Upper lobe of right lung (tissue), 1 donor: ENCODE results near the gene CPN2. TPM values are rescaled to one million over a fixed set of nuclear protein-coding genes. Genes with fewer than 3 reads are reported as not detected.

Source experiments
- ATAC-seq: fragments of 200-7000 bp; cut with Tn5 transposase; one replicate; pipeline ENCODE4 v1.9.1; 2020; ENCODE audit warnings: mild to moderate bottlenecking, moderate library complexity
- DNase-seq: peaks from one replicate; pipeline ENCODE4 v3.0.0-alpha.2; 2020
- H3K27ac ChIP-seq: fragments of 200-600 bp; one replicate; pipeline ENCODE4 v1.8.0; 2022
- H3K27me3 ChIP-seq: fragments of 200-600 bp; one replicate; pipeline ENCODE4 v1.8.0; 2022; ENCODE audit warnings: mild to moderate bottlenecking
- H3K36me3 ChIP-seq: fragments of 200-600 bp; one replicate; pipeline ENCODE4 v1.8.0; 2022
- H3K4me1 ChIP-seq: fragments of 200-600 bp; one replicate; pipeline ENCODE4 v1.8.0; 2022
- H3K4me3 ChIP-seq: fragments of 200-600 bp; one replicate; pipeline ENCODE4 v1.8.0; 2022; ENCODE audit warnings: mild to moderate bottlenecking
- H3K9me3 ChIP-seq: fragments of 200-600 bp; one replicate; pipeline ENCODE4 v1.8.0; 2022
- intact Hi-C: fragments of 100-400 bp; cut with DNase I; formaldehyde crosslinking; loops from one replicate; pipeline ENCODE4 v1.11.0; 2022
- total RNA-seq: library from RNA; stranded (reverse); fragmentation: NEBNext Ultra II Directional; extraction: Animal tissue kit (Norgen Biotek cat#: 25700); gene quantifications from one replicate; pipeline ENCODE4 v1.2.1, GENCODE V29; 2021
- TF ChIP-seq, protein P1 (sequence below): fragments of 200-600 bp; IDR thresholded peaks from one replicate; pipeline ENCODE4 v1.8.0; 2022; ENCODE audit warnings: antibody characterized with exemption
- donor health status: DM: no; HTN: yes; CAD: no; lungs with severe emphysema.

CPN2 gene
- total RNA-seq, 1 donor from 2014 or later: not detected

- Histone ChIP-seq H3K36me3 (no peaks in the 10 kb centered on the region), H3K9me3 (no peaks in the 10 kb centered on the region), H3K27ac (no peak overlapping the region), H3K27me3 (peaks cover 9% of the 10 kb centered on the region), H3K4me1 (no peaks in the 10 kb centered on the region), H3K4me3 (no peak overlapping the region)
- TF ChIP-seq, protein P1, sequence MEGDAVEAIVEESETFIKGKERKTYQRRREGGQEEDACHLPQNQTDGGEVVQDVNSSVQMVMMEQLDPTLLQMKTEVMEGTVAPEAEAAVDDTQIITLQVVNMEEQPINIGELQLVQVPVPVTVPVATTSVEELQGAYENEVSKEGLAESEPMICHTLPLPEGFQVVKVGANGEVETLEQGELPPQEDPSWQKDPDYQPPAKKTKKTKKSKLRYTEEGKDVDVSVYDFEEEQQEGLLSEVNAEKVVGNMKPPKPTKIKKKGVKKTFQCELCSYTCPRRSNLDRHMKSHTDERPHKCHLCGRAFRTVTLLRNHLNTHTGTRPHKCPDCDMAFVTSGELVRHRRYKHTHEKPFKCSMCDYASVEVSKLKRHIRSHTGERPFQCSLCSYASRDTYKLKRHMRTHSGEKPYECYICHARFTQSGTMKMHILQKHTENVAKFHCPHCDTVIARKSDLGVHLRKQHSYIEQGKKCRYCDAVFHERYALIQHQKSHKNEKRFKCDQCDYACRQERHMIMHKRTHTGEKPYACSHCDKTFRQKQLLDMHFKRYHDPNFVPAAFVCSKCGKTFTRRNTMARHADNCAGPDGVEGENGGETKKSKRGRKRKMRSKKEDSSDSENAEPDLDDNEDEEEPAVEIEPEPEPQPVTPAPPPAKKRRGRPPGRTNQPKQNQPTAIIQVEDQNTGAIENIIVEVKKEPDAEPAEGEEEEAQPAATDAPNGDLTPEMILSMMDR: no peak
- peak; percentile 22 for ATAC-seq
- intact Hi-C loops: no loop called here
- no peak for DNase-seq
Measured at GRCh38 chr3:194364652-194365434, 13.7 kb upstream of the CPN2 start.

- ATAC-seq (no peak), DNase-seq (no peak)
- H3K36me3 ChIP-seq: no peaks in the 10 kb centered on the region
- H3K4me1 ChIP-seq: no peaks in the 10 kb centered on the region
- H3K4me3 ChIP-seq: no peak overlapping the region
- H3K27me3 ChIP-seq: peaks cover 9% of the 10 kb centered on the region
- TF ChIP-seq, protein P1: no peak
- no peaks in the 10 kb centered on the region for H3K9me3 ChIP-seq
- intact Hi-C loops: no loop called here
- no peak overlapping the region for H3K27ac ChIP-seq
Measured at GRCh38 chr3:194364314-194364651, 13.2 kb upstream of the CPN2 start.

- no peaks in the 10 kb centered on the region for H3K36me3 ChIP-seq
- no peaks in the 10 kb centered on the region for H3K4me1 ChIP-seq
- no peak for ATAC-seq
Measured at GRCh38 chr3:194360568-194360967, 9.4 kb upstream of the CPN2 start.

DNA sequence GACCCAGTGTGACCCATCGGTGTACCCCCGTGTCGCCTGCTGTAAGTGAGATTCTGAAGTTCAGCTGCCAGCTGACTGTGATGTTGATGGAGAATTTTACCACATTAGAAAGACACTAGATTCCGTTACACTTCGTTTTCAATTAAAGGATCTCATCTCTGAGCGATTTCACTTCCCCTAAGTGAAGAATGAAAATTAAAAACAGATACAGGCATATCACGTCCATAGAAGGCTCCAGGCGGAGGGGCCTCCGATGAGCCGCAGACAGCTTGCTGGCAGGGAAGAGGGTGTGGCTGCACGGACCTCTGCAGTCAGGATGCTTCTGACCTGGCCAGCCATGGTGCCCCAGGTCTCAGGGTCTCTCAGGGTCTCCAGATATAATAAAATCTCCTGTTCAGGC is 6.6 kb upstream of the CPN2 start:
- DNase-seq: no peak
- no peaks in the 10 kb centered on the region for H3K36me3 ChIP-seq
- TF ChIP-seq, protein P1: no peak
- no peaks in the 10 kb centered on the region for H3K9me3 ChIP-seq
- no peaks in the 10 kb centered on the region for H3K4me1 ChIP-seq
- intact Hi-C loops: no loop called here
- H3K27me3 ChIP-seq: no peaks in the 10 kb centered on the region
- no peak overlapping the region for H3K4me3 ChIP-seq
- H3K27ac ChIP-seq: no peak overlapping the region
- ATAC-seq: no peak

More at GRCh38 chr3:194360568-194360967, 9.4 kb upstream of the CPN2 start:
- Histone ChIP-seq H3K27me3 (no peaks in the 10 kb centered on the region), H3K27ac (no peak overlapping the region), H3K4me3 (no peak overlapping the region), H3K9me3 (no peaks in the 10 kb centered on the region)
- TF ChIP-seq, protein P1: no peak
- DNase-seq: no peak
- intact Hi-C loops: no loop called here

GRCh38 chr3:194355379-194355778 is 4.3 kb upstream of the CPN2 start:
- DNase-seq (no peak), ATAC-seq (no peak)
- TF ChIP-seq, protein P1: no peak
- Histone ChIP-seq H3K27ac (no peak overlapping the region), H3K4me3 (no peak overlapping the region), H3K4me1 (no peaks in the 10 kb centered on the region), H3K9me3 (no peaks in the 10 kb centered on the region), H3K36me3 (no peaks in the 10 kb centered on the region), H3K27me3 (no peaks in the 10 kb centered on the region)
- intact Hi-C loops: no loop called here
